Esophagus muscularis mucosa (tissue), 3 donors: Measurements from ENCODE around the gene HIRA.

ENCODE experiments used
- CTCF ChIP-seq, 3 experiments: fragments of 200-600 bp in 2 of 3; fragments of 450-650 bp in 1 of 3; sonication (generic) in 2 of 3; IDR thresholded peaks; one replicate each; pipeline ENCODE4 v1.5.1; 2017 to 2019; ENCODE audit warnings: antibody characterized with exemption in 3 of 3, mild to moderate bottlenecking in 2 of 3, moderate library complexity in 1 of 3
- POLR2A ChIP-seq: fragments of 450-650 bp; IDR thresholded peaks from one replicate; pipeline ENCODE4 v1.6.1; 2017; ENCODE audit warnings: antibody characterized with exemption, moderate library complexity, mild to moderate bottlenecking, low read depth

- no peak for TF ChIP-seq CTCF (IDR thresholded peaks at IDR 0.05)
- TF ChIP-seq POLR2A = no peak
Measured at GRCh38 chr22:19378344-19378674, 53.2 kb downstream of the HIRA start.
